CD14-positive monocyte (primary cell): Measurements from ENCODE around the gene ZNF555. TPM values are rescaled to one million over a fixed set of nuclear protein-coding genes. Genes with fewer than 3 reads are reported as not detected.
"Not testable (repeated sequence)": the region's sequence is repeated elsewhere in the genome, so short reads cannot be mapped to it uniquely, and the experiment has no call there.

Experiments used
- DNase-seq, 3 donors: peaks; one replicate each; pipeline ENCODE4 v3.0.0-alpha.2; 2011 to 2022
- H2AFZ ChIP-seq: 2 replicates; pipeline ENCODE4 v1.6.0; 2012; ENCODE audit warnings: mild to moderate bottlenecking, low read depth, low read length, inconsistent platforms; ENCODE audit not compliant: insufficient read depth, poor library complexity, severe bottlenecking
- H3K27ac ChIP-seq, 2 donors: 1 replicate in 1 of 2; 2 replicates in 1 of 2; pipeline ENCODE4 v1.5.1; 2012 to 2013; ENCODE audit warnings: low read length in 2 of 2, control low read depth in 1 of 2, inconsistent platforms in 1 of 2, low read depth in 1 of 2, mild to moderate bottlenecking in 1 of 2
- H3K27me3 ChIP-seq, 2 donors: one replicate each; pipeline versions ENCODE4 v1.6.0 to v1.6.1; 2011 to 2013; ENCODE audit warnings: low read length in 2 of 2; ENCODE audit not compliant: control insufficient read depth in 2 of 2, insufficient read depth in 2 of 2
- H3K36me3 ChIP-seq, 2 donors: replicated peaks in 1 of 2; 1 replicate in 1 of 2; 2 replicates in 1 of 2; pipeline versions ENCODE4 v1.5.1 to v1.6.1; 2012 to 2013; ENCODE audit warnings: low read length in 2 of 2, control low read depth in 1 of 2, inconsistent platforms in 1 of 2, mild to moderate bottlenecking in 1 of 2; ENCODE audit not compliant: insufficient read depth in 2 of 2, control insufficient read depth in 1 of 2
- H3K4me1 ChIP-seq, 2 donors: 1 replicate in 1 of 2; 2 replicates in 1 of 2; pipeline versions ENCODE4 v1.5.1 to v1.6.1; 2012 to 2013; ENCODE audit warnings: low read length in 2 of 2, control low read depth in 1 of 2, inconsistent platforms in 1 of 2, mild to moderate bottlenecking in 1 of 2, moderate library complexity in 1 of 2; ENCODE audit not compliant: insufficient read depth in 2 of 2, control insufficient read depth in 1 of 2
- H3K4me2 ChIP-seq: replicated peaks from 2 replicates; pipeline ENCODE3; 2012; ENCODE audit warnings: low read length, moderate library complexity, mild to moderate bottlenecking; ENCODE audit not compliant: poor library complexity, severe bottlenecking; ENCODE audit errors: extremely low read depth
- H3K4me3 ChIP-seq, 3 experiments: fragments of 200-600 bp in 1 of 3; sonication (generic) in 1 of 3; replicated peaks in 1 of 3; 1 replicate in 2 of 3; 2 replicates in 1 of 3; pipeline ENCODE4 v1.5.1; 2011 to 2013; ENCODE audit warnings: low read length in 3 of 3, mild to moderate bottlenecking in 3 of 3, control low read depth in 2 of 3, low read depth in 2 of 3, inconsistent platforms in 1 of 3, moderate library complexity in 1 of 3
- H3K79me2 ChIP-seq: 2 replicates; pipeline ENCODE4 v1.6.0; 2012; ENCODE audit warnings: mild to moderate bottlenecking, control low read depth, inconsistent platforms, low read length, moderate library complexity; ENCODE audit not compliant: insufficient read depth
- H3K9ac ChIP-seq: 2 replicates; pipeline ENCODE4 v1.6.0; 2017; ENCODE audit warnings: low read length, mild to moderate bottlenecking; ENCODE audit not compliant: insufficient read depth, poor library complexity, severe bottlenecking
- H3K9me3 ChIP-seq, 2 donors: replicated peaks in 1 of 2; 1 replicate in 1 of 2; 2 replicates in 1 of 2; pipeline versions ENCODE4 v1.5.1 to v1.6.1; 2012 to 2013; ENCODE audit warnings: low read length in 2 of 2, control low read depth in 1 of 2; ENCODE audit not compliant: control insufficient read depth in 1 of 2, insufficient read depth in 1 of 2
- H4K20me1 ChIP-seq: 2 replicates; pipeline ENCODE4 v1.6.0; 2012; ENCODE audit warnings: mild to moderate bottlenecking, low read length, control low read depth, moderate library complexity; ENCODE audit not compliant: insufficient read depth
- H3K27ac Mint-ChIP-seq, 7 donors: one replicate each; pipeline ENCODE4 v1.8.0; 2020; ENCODE audit warnings: mild to moderate bottlenecking in 7 of 7, mixed read lengths in 7 of 7, moderate library complexity in 6 of 7, inconsistent platforms in 2 of 7
- H3K27me3 Mint-ChIP-seq, 3 donors: one replicate each; pipeline ENCODE4 v1.8.0; 2021 to 2022; ENCODE audit warnings: low read depth in 3 of 3, mild to moderate bottlenecking in 3 of 3, mixed read lengths in 3 of 3, moderate library complexity in 3 of 3, inconsistent platforms in 1 of 3
- H3K36me3 Mint-ChIP-seq, 2 donors: one replicate each; pipeline ENCODE4 v1.8.0; 2020; ENCODE audit warnings: mixed read lengths in 2 of 2, inconsistent platforms in 1 of 2, mild to moderate bottlenecking in 1 of 2
- H3K4me1 Mint-ChIP-seq: one replicate; pipeline ENCODE4 v1.8.0; 2020; ENCODE audit warnings: mild to moderate bottlenecking, mixed read lengths
- H3K4me3 Mint-ChIP-seq, 2 donors: one replicate each; pipeline ENCODE4 v1.8.0; 2020; ENCODE audit warnings: mild to moderate bottlenecking in 2 of 2, mixed read lengths in 2 of 2, moderate library complexity in 1 of 2
- H3K9me3 Mint-ChIP-seq, 7 donors: one replicate each; pipeline ENCODE4 v1.8.0; 2020 to 2022; ENCODE audit warnings: mixed read lengths in 7 of 7, mild to moderate bottlenecking in 6 of 7, moderate library complexity in 6 of 7, inconsistent platforms in 2 of 7
- CTCF ChIP-seq: fragments of 200-600 bp; IDR thresholded peaks from one replicate; pipeline ENCODE4 v1.8.0; 2022; ENCODE audit warnings: antibody characterized with exemption, mild to moderate bottlenecking
- WGBS: methylation state at CpG from one replicate; pipeline ENCODE4 v1.1.5; 2013; ENCODE audit warnings: missing lambda C conversion rate; ENCODE audit not compliant: insufficient coverage; 5-methylcytosine and 5-hydroxymethylcytosine counted together
- intact Hi-C, 2 donors: fragments of 100-400 bp; cut with micrococcal nuclease; formaldehyde crosslinking; loops; one replicate each; pipeline versions ENCODE4 v1.15.0 to v1.15.1; 2023
- polyA plus RNA-seq, 3 donors: library from polyadenylated mRNA; depleted of rRNA in 1 of 3; unstranded in 2 of 3; stranded (reverse) in 1 of 3; fragments of 300-500 nt in 2 of 3; fragments of >200 nt in 1 of 3; fragmentation: Illumina TruSeq in 2 of 3; gene quantifications; 1 replicate in 2 of 3; 2 replicates in 1 of 3; pipeline ENCODE4 v1.2.3, GENCODE V29; 2012 to 2021

ZNF555 gene
- polyA plus RNA-seq, 3 donors, result 2.2 to 2.9 (median 2.6) TPM

- Histone ChIP-seq H3K4me3 (no peak overlapping the region), H3K27me3 (no peaks in the 10 kb centered on the region), H3K4me1 (peaks cover 16% of the 10 kb centered on the region in 2 donors), H3K79me2 (peaks cover 23% of the 10 kb centered on the region), H2AFZ (no peak overlapping the region), H3K27ac (no peak overlapping the region), H4K20me1 (no peaks in the 10 kb centered on the region), H3K9me3 (no peaks in the 10 kb centered on the region), H3K4me2 (no peak overlapping the region), H3K36me3 (no peaks in the 10 kb centered on the region), H3K9ac (no peak overlapping the region)
- H3K4me3 Mint-ChIP-seq, result no peak overlapping the region
- peak overlapping the region in 1 of 7 donors; percentile 52 for H3K27ac Mint-ChIP-seq
- peaks cover 0 to 16% (median 6%) of the 10 kb centered on the region in 7 donors for H3K9me3 Mint-ChIP-seq
- no peak for DNase-seq
- H3K27me3 Mint-ChIP-seq, result peaks cover 0 to 5% (median 3%) of the 10 kb centered on the region in 3 donors
- intact Hi-C loops, result loop anchor here (5.0 kb wide), 1 partner anchor 40 kb away; the partner anchor contains the start of gene ZNF77 (in 2 of the 2)
- no peak for TF ChIP-seq CTCF
- H3K36me3 Mint-ChIP-seq, result peaks cover 0 to 3% of the 10 kb centered on the region in 2 donors
- H3K4me1 Mint-ChIP-seq, result peaks cover 16% of the 10 kb centered on the region
- 92% methylated on average over 11 of the region's 13 CpGs for WGBS
These were observed 61.4 kb downstream of the ZNF555 start for GRCh38 chr19:2902590-2903218.

GRCh38 chr19:2903326-2903725, 62.1 kb downstream of the ZNF555 start:
- Mint-ChIP-seq H3K9me3 (peaks cover 0 to 14% (median 7%) of the 10 kb centered on the region in 7 donors), H3K4me1 (peaks cover 16% of the 10 kb centered on the region)
- H3K4me3 Mint-ChIP-seq, H2AFZ ChIP-seq, H3K36me3 Mint-ChIP-seq, H3K4me3 ChIP-seq, H3K27me3 Mint-ChIP-seq, H3K4me2 ChIP-seq, H3K9me3 ChIP-seq, H3K27ac ChIP-seq, H3K27ac Mint-ChIP-seq, H3K9ac ChIP-seq, H4K20me1 ChIP-seq, DNase-seq, H3K27me3 ChIP-seq, H3K36me3 ChIP-seq: not testable (repeated sequence)
- peaks cover 24% of the 10 kb centered on the region for H3K79me2 ChIP-seq
- intact Hi-C loops, result loop anchor here (5.0 kb wide), 1 partner anchor 39 kb away; the partner anchor contains the start of gene ZNF77 (in 2 of the 2)
- 96% methylated on average over 12 of the region's 13 CpGs for WGBS
- peaks cover 16% of the 10 kb centered on the region in 2 donors for H3K4me1 ChIP-seq
